ENCODE data around the gene COX15.
A peak's percentile ranks its signal among the peaks of the same experiment; 100 is the strongest.
"Not testable (repeated sequence)": the region's sequence is repeated elsewhere in the genome, so short reads cannot be mapped to it uniquely, and the experiment has no call there.

COX15 gene

GRCh38 chr10:99740933-99741559 lies 9.1 kb upstream of the COX15 start:
- no peak for DNase-seq (ENCODE audit: low read depth, low spot score)

GRCh38 chr10:99740260-99740659 lies 8.3 kb upstream of the COX15 start:
- no peak for DNase-seq (ENCODE audit: low read depth, low spot score)

DNA sequence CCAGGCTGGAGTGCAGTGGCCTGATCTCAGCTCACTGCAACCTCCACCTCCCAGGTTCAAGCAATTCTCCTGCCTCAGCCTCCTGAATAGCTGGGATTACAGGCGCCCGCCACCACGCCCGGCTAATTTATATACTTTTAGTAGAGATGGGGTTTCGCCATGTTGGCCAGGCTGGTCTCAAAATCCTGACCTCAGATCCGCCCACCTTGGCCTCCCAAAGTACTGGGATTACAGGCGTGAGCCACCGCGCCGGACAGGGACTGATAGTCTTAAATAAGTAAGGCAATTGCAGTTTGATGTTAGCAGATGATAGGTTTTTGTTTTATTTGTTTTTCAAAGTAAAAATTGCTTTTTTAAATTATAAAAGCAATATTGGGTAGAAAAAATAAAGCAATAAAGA lies 2.2 kb upstream of the COX15 start:
- not testable (repeated sequence) for DNase-seq (ENCODE audit: low read depth, low spot score)

GRCh38 chr10:99733366-99733765 lies 1.4 kb upstream of the COX15 start:
- no peak for DNase-seq (ENCODE audit: low read depth, low spot score)

GRCh38 chr10:99731306-99732032 lies 458 bp downstream of the COX15 start:
- DNase-seq (ENCODE audit: low read depth, low spot score) = no peak

- peak; percentile 10 for DNase-seq (ENCODE audit: low read depth, low spot score)
Measured at GRCh38 chr10:99730026-99730425, 1.9 kb downstream of the COX15 start.

GRCh38 chr10:99720387-99720786 lies 11.5 kb downstream of the COX15 start:
- no peak for DNase-seq (ENCODE audit: low read depth, low spot score)

GRCh38 chr10:99714446-99714845 lies 17.5 kb downstream of the COX15 start:
- DNase-seq (ENCODE audit: low read depth, low spot score) = no peak

GRCh38 chr10:99711129-99711719 lies 20.7 kb downstream of the COX15 start:
- DNase-seq (ENCODE audit: low read depth, low spot score) = peak; percentile 74

DNA sequence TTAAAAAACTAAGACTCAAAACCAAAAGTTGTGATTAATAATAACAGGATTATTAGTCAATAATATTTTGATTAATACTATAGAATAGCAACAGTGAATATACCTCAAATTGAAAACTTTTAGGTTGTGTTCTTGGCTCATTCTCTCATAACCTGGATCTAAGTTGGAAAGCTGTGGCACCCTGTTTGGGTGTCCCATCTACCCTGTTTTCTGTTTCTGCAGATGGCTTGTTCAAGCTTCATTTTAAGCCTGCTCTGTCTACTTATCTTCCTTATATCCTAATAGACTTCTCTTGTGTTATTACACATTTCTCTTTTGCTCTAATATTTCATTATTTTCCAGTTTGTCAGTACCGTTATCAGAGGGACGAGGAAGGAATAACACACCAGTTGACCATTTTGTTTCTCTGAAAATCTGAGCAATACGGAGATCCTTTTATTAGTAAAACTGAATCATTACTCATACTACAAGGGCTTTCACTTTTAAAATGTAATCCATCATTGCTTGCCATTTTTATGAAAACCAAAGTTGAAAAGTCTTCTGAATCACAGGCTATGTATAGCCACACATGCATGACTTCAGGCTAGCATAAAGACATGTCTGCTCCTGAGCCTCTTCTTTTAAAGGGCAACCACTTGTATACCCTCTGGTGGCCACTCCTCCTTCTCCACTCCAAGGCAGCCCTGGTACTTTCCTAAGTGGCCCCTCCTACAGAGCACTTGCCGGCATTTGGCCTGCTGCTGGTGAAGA lies 22.3 kb downstream of the COX15 start:
- DNase-seq (ENCODE audit: low read depth, low spot score) = peak; percentile 11

DNA sequence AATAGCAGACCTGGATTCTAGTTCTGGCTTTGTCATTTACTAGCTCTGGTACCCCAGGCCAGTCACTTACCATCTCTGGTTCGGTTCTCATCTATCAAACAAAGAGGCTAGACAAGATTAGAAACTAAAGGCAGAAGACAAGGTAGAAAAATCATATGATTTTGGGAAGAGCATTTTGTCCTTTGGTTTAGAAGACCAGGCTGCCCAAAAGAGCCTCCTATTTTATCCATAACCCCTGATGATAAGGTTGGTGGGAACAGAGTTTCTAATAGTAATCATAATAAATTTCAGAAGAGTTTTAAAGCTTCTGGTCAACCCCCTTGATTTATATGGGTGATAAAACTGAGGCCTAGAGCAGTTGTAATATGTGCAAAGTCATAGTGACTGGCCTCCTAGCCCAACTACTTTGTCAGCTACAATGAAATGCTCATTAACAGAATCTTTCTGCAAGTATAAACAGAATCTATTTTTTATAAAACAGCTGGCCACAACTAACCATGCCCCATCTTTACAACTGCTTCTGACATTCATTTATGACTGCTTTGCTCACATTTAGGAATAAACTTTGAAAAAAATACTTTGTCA lies 23.4 kb downstream of the COX15 start:
- no peak for DNase-seq (ENCODE audit: low read depth, low spot score)

- DNase-seq (ENCODE audit: low read depth, low spot score) = peak; percentile 11
Measured at GRCh38 chr10:99700649-99701048, 31.3 kb downstream of the COX15 start.

DNA sequence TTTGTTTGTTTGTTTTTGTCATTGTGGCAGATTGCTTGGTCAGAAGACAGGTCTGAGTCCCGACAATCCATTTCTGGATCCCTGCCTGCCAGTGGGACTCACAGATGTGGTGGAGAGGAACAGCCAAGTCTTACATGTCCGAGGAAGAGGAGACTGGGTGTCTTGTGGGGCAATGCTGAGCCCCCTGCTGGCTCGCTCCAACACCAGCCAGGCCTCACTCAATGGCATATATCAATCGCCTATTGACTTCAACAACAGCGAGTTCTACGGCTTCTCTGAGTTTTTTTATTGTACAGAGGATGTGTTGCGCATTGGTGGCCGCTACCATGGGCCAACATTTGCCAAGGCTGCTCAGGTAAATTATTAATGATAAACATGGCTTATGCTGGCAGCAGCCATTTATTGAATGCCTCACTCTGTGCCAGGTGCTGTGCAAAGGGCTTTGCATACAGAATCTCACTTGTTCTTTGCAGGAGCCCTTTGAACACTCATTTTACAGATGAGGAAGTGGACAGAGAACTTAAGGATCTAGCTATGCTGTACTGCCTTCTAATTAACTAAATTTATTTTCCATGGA lies 33.3 kb downstream of the COX15 start:
- no peak for DNase-seq (ENCODE audit: low read depth, low spot score)

GRCh38 chr10:99695761-99696160 lies 36.2 kb downstream of the COX15 start:
- peak; percentile 22 for DNase-seq (ENCODE audit: low read depth, low spot score)

DNA sequence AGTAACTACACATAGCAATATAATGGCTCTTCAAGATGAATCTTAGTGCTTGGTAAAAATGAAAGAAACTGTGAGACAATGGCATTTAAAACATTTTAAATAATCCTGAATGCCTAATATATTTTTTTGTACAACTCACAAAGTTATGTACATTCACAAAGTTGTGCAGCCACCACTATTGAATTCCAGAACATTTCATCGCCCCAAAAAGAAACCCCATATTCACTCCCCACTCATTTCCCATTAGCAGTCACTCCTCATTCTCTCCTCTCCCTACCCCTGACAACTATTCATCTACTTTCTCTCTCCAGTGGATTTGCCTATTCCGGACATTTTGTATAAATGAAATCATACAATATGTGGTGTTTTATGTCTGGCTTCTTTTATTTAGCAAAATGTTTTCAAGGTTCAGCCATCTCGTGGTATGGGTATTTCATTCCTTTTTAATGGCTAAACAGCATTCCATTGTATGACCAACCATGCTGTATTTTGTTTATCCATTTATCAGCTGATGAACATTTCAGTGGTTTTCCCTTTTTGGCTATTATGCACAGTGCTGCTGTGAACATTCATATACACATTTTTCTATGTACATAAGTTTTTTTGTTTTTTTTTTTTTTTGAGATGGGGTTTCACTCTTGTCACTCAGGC lies 37.9 kb downstream of the COX15 start:
- DNase-seq (ENCODE audit: low read depth, low spot score) = peak; percentile 82

DNA sequence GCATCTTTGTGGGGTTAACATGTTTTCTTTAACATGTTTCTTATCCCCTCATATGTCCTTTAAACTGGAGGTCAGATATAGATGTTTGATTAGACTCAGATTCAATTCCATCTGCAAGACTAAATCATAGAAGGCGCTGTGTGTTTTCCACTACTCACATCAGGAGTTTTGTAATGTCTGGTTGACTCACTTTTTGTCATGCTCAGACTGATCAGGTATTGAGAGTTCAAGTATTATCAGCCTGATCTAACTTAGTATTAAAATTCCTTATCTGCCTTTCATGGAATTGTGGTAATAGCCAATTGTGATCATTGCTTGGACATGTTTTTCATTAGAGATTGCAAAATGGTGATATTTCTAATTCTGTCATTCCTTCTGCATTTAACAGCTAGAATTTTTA lies 42.5 kb downstream of the COX15 start:
- no peak for DNase-seq (ENCODE audit: low read depth, low spot score)

- DNase-seq (ENCODE audit: low read depth, low spot score) = no peak
Measured at GRCh38 chr10:99685597-99685967, 46.3 kb downstream of the COX15 start.

DNA sequence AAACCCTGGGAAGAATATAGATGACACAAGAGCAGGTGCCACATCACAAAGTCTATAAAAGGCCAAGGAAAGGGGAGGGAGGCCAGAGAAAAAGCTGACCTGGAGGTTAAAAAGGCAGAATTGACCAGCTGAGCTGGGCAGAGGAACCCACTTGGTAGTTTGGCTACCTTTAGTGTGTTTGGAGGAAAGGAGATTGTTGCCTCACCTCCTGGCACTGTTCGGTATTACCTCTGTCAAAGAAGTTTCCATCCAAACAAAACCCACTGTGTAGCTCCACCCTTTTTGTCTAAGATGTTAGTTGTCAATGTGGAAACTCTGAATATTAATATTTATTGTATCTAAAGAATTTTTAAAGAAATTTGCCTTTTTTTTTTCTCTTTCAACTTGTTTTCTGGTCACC lies 49.2 kb downstream of the COX15 start:
- DNase-seq (ENCODE audit: low read depth, low spot score) = no peak
